GM23248 (cell line): Measurements from ENCODE around the gene UGT1A5.

Experiments
- EZH2 ChIP-seq: fragments of 200-600 bp; sonication (generic); IDR thresholded peaks from 2 replicates; pipeline ENCODE4 v1.6.1; 2018; ENCODE audit warnings: antibody characterized with exemption, mild to moderate bottlenecking; ENCODE audit not compliant: insufficient read depth, poor library complexity, severe bottlenecking
- EZH2phosphoT487 ChIP-seq: fragments of 200-600 bp; sonication (generic); IDR thresholded peaks from 2 replicates; pipeline ENCODE4 v1.6.1; 2018; ENCODE audit warnings: antibody characterized with exemption, moderate library complexity, mild to moderate bottlenecking, low read depth; ENCODE audit not compliant: insufficient read depth

DNA sequence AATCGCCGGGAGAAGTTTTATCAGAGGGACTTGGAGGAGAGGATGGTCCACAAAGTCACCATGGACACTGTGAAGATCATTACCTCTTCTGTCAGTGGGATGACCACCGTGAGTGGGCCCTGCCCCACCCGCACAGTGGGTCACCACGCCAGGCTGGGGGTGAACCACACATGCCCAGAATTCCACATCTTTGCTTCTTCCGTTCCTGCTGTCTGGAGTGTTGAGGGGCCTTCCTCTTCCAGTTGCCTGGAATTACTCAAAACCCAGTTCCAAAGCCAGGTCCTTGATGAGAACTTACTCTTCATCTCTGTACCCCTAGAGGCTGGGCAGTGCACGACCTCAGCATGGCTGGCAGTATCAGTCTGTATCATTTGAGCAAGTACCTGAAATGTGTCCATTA lies 87.5 kb downstream of the UGT1A5 start:
- TF ChIP-seq EZH2 (no peak), EZH2phosphoT487 (no peak)
